Immature natural killer cell (primary cell): ENCODE results near the gene CADM2. TPM values are rescaled to one million over a fixed set of nuclear protein-coding genes. Genes with fewer than 3 reads are reported as not detected.

Experiments used
- DNase-seq, 3 donors: peaks; one replicate each; pipeline ENCODE4 v3.0.0; 2022; ENCODE audit warnings: mixed read lengths in 1 of 3
- H3K27ac Mint-ChIP-seq, 6 donors: one replicate each; pipeline ENCODE4 v1.8.0; 2020; ENCODE audit warnings: mixed read lengths in 6 of 6, mild to moderate bottlenecking in 5 of 6, inconsistent platforms in 4 of 6, moderate library complexity in 3 of 6
- H3K27me3 Mint-ChIP-seq, 3 donors: one replicate each; pipeline ENCODE4 v1.8.0; 2020 to 2021; ENCODE audit warnings: low read depth in 3 of 3, mild to moderate bottlenecking in 3 of 3, mixed read lengths in 3 of 3, moderate library complexity in 3 of 3, inconsistent platforms in 1 of 3
- H3K36me3 Mint-ChIP-seq, 3 donors: one replicate each; pipeline ENCODE4 v1.8.0; 2020; ENCODE audit warnings: mixed read lengths in 3 of 3, inconsistent platforms in 2 of 3, mild to moderate bottlenecking in 2 of 3
- H3K4me1 Mint-ChIP-seq, 2 donors: one replicate each; pipeline ENCODE4 v1.8.0; 2020; ENCODE audit warnings: inconsistent platforms in 2 of 2, mild to moderate bottlenecking in 2 of 2, mixed read lengths in 2 of 2, moderate library complexity in 1 of 2
- H3K4me3 Mint-ChIP-seq, 5 donors: one replicate each; pipeline ENCODE4 v1.8.0; 2020; ENCODE audit warnings: mild to moderate bottlenecking in 5 of 5, mixed read lengths in 5 of 5, inconsistent platforms in 3 of 5, moderate library complexity in 3 of 5
- H3K9me3 Mint-ChIP-seq, 6 donors: one replicate each; pipeline ENCODE4 v1.8.0; 2020; ENCODE audit warnings: mild to moderate bottlenecking in 6 of 6, mixed read lengths in 6 of 6, inconsistent platforms in 4 of 6, moderate library complexity in 3 of 6
- polyA plus RNA-seq, 3 donors: library from polyadenylated mRNA; unstranded; fragments of 300-500 nt; fragmentation: Illumina TruSeq; gene quantifications; one replicate each; pipeline ENCODE4 v1.2.3, GENCODE V29; 2021

Gene CADM2
- polyA plus RNA-seq, 3 donors from 2014 or later: 0.64 TPM; not detected in 2

DNA sequence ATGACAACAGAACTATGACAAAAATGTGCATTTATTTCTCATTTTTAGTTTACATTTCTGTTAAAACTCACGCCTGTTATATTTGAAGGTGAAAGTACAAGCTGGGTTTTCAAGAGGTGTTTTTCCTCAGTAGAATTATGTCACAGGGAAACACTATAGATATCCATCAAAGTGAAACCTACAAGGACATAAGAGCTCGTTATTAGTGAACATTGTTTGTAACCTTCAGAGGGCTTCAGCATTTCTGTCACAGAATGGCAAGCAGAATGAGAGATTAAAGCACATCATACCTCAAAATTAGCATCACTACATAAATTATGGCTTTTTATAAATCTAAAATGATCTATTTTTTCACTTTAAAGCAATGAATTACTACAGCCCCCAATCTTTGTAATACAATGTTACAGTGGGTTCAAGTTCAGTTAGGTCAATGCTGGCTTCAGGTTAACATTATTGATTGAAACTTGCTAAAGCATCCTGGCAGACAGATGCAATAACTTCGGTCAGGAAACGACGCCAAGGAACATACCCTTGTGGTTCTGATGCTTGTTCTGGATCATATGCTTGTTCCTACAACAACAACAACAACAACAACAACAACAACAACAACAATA, 405.6 kb downstream of the CADM2 start:
- no peak for DNase-seq
- H3K4me1 Mint-ChIP-seq: no peaks in the 10 kb centered on the region
- H3K4me3 Mint-ChIP-seq: no peak overlapping the region
- H3K27ac Mint-ChIP-seq: no peak overlapping the region
- H3K9me3 Mint-ChIP-seq: peaks cover 0 to 28% (median 9%) of the 10 kb centered on the region in 6 donors
- no peaks in the 10 kb centered on the region for H3K36me3 Mint-ChIP-seq
- H3K27me3 Mint-ChIP-seq: peaks cover 0 to 3% (median 2%) of the 10 kb centered on the region in 3 donors

DNA sequence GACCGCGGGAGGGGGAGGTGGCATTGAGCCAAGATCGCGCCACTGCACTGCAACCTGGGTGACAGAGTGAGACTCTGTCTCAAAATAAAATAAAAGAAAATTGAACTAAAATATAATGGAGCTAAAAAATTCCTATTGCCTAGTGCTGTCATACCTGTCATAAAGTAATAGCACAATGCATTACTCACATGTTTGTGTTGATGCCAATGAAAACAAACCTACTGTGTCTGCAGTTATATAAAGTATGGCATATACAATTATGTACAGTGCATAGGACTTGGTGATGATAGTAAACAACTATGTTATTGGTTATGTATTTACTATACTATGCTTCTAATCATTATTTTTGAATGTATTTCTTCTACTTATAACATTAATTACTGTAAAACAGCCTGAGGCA, 411.6 kb downstream of the CADM2 start:
- no peak for DNase-seq
- Mint-ChIP-seq H3K36me3 (peaks cover 0 to 3% (median 0%) of the 10 kb centered on the region in 3 donors), H3K4me3 (no peak overlapping the region), H3K27me3 (peaks cover 0 to 2% (median 0%) of the 10 kb centered on the region in 3 donors), H3K9me3 (peaks cover 0 to 37% (median 10%) of the 10 kb centered on the region in 6 donors), H3K4me1 (no peaks in the 10 kb centered on the region), H3K27ac (no peak overlapping the region)

DNA sequence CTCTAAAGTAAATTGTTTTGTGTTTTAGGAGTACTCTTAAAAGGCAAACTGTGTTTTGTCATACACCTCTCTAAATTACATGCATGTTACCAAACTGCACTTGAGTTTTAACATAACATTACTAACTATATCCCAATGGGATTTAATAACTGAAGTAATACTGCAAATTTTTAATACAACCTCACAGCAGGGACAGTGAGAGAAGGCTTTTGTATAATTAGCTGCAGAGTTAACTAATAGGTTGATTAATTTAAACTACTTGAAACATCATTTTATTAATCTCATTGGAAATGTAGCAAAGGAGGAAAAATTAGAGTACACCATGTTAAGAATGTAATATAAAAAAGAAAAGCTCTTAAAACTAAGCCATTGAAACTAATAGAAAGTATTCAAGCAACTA, 417.3 kb downstream of the CADM2 start:
- Mint-ChIP-seq H3K4me3 (no peak overlapping the region), H3K9me3 (peaks cover 0 to 39% (median 15%) of the 10 kb centered on the region in 6 donors), H3K36me3 (peaks cover 0 to 3% (median 0%) of the 10 kb centered on the region in 3 donors), H3K27ac (no peak overlapping the region), H3K4me1 (no peaks in the 10 kb centered on the region), H3K27me3 (no peaks in the 10 kb centered on the region)
- no peak for DNase-seq

DNA sequence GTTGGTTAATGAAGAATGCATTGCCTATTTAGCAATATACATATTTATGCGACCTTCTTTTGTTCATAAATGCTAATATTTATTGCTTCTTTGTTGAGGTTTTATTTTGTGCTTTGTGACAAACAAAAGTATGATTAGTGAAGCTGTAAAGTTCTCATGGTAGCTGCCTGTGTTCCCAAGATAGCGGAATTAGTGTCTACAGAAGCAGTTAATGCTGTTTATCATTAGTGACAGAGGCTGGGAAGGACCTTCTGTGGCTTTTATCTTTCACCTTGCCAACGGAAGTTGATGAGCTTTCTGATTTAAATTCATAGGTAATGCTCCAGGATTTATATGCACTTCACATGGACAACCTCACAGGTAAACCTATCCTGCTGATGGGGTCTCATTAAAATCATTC, 418.3 kb downstream of the CADM2 start:
- H3K27ac Mint-ChIP-seq: no peak overlapping the region
- no peaks in the 10 kb centered on the region for H3K4me1 Mint-ChIP-seq
- no peak overlapping the region for H3K4me3 Mint-ChIP-seq
- H3K36me3 Mint-ChIP-seq: peaks cover 0 to 3% (median 0%) of the 10 kb centered on the region in 3 donors
- no peaks in the 10 kb centered on the region for H3K27me3 Mint-ChIP-seq
- peaks cover 0 to 40% (median 15%) of the 10 kb centered on the region in 6 donors for H3K9me3 Mint-ChIP-seq
- DNase-seq: no peak

DNA sequence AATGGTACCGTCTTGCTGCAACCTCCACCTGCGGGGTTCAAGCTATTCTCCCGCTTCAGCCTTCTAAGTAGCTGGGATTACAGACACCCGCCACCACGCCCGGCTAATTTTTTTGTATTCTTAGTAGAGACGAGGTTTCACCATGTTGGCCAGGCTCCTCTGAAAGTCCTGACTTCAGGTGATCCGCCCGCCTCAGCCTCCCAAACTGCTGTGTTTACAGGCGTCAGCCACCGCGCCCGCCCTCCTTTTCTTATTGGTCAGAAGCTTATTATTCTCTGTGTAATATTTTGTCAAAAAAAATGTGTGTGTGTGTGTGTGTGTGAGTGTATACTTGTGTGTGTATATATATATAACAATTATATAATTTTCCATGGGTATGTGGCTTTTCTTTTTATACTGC, 425.6 kb downstream of the CADM2 start:
- Mint-ChIP-seq H3K4me3 (no peak overlapping the region), H3K27me3 (no peaks in the 10 kb centered on the region), H3K27ac (no peak overlapping the region), H3K36me3 (no peaks in the 10 kb centered on the region), H3K9me3 (peaks cover 0 to 22% (median 6%) of the 10 kb centered on the region in 6 donors), H3K4me1 (no peaks in the 10 kb centered on the region)
- DNase-seq: no peak

DNA sequence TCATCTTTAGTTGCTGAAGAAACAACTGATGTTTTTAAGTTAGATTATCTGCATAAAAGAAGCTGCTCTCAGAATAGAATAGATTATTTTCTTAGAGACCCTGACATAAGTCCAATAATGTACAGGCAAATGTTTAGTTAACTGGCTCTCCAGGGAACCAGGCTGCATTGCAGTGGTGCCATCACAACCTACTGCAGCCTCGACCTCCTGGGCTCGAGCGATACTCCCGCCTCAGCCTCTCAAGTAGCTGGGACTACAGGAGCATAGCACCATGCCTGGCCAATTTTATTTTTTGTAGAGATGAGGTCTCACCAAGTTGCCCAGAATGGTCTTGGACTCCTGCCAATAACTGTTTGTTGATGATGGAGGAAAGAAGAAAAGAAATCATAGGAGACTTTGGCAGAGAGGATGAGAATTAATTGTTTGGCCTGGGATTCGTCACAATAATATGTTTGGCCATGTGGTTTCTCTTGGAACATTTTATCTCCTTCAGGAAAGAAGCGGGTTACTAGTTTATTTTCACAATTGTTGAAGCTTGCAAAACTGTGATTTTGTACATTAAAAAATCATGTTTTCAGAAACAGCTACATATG, 429.2 kb downstream of the CADM2 start:
- Mint-ChIP-seq H3K9me3 (peaks cover 9 to 37% (median 16%) of the 10 kb centered on the region in 6 donors), H3K27ac (no peak overlapping the region), H3K36me3 (no peaks in the 10 kb centered on the region), H3K4me3 (no peak overlapping the region), H3K27me3 (peaks cover 0 to 2% (median 0%) of the 10 kb centered on the region in 3 donors), H3K4me1 (no peaks in the 10 kb centered on the region)
- no peak for DNase-seq

DNA sequence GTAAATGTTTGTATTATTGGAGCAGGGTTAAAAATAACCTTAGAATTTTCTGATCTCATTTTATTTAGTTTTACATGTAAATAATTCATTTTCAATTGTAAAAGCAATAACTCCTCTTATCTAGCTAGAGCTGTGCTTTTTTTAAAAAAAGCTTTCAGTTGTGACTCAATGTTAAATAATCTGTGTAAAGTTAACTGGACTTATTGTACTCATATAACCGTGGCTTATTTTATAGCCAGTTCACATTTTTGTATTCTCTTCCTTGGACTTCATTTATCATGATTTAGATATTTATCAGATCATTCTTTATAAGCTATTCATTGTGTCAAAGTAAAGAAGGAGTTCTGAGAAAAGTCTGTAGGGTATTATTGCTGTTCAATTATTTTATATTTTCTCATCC, 435.6 kb downstream of the CADM2 start:
- no peak overlapping the region for H3K27ac Mint-ChIP-seq

DNA sequence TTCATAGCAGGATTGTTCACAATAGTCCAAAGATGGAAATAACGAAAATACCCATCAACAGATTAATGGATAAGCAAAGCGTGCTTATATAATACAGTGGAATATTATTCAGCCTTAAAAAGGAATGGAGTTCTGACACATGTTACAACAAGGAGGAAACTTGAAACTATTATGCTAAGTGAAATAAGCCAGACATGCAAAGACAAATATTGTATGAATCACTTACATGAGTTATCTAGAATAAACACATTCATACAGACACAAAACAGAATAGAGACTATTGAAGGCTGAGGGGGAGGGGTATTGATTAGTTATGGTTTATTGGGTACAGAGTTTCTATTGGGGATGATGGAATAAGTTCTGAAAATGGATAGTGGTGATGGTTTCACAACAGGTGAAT, 438.6 kb downstream of the CADM2 start:
- no peak for DNase-seq
- H3K27ac Mint-ChIP-seq: no peak overlapping the region
- H3K36me3 Mint-ChIP-seq: no peaks in the 10 kb centered on the region
- peaks cover 0 to 3% (median 2%) of the 10 kb centered on the region in 3 donors for H3K27me3 Mint-ChIP-seq
- H3K9me3 Mint-ChIP-seq: peaks cover 9 to 36% (median 16%) of the 10 kb centered on the region in 6 donors
- no peaks in the 10 kb centered on the region for H3K4me1 Mint-ChIP-seq
- no peak overlapping the region for H3K4me3 Mint-ChIP-seq

More for the DNA sequence above, 435.6 kb downstream of the CADM2 start:
- no peak overlapping the region for H3K4me3 Mint-ChIP-seq
- no peak for DNase-seq
- H3K27me3 Mint-ChIP-seq: peaks cover 0 to 5% (median 3%) of the 10 kb centered on the region in 3 donors
- no peaks in the 10 kb centered on the region for H3K4me1 Mint-ChIP-seq
- no peaks in the 10 kb centered on the region for H3K36me3 Mint-ChIP-seq
- H3K9me3 Mint-ChIP-seq: peaks cover 17 to 37% (median 23%) of the 10 kb centered on the region in 6 donors

DNA sequence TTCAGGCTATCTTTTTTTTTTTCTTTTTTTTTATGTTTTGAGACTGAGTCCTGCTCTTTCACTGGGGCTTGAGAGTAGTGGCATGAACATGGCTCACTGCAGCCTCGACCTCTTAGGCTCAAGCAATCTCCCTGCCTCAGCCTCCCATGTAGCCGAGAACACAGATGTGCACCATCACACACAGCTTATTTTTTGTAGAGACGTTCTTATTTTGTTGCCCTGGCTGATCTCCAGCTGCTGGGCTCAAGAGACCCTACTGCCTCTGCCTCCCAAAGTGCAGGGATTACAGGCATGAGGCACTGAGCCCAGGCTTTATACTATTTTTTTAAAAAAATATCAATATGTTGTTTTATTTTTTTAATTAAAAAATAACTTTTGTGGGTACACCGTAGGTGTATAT, 467.3 kb downstream of the CADM2 start:
- Mint-ChIP-seq H3K4me3 (no peak overlapping the region), H3K4me1 (no peaks in the 10 kb centered on the region), H3K9me3 (peaks cover 1 to 33% (median 18%) of the 10 kb centered on the region in 6 donors), H3K27ac (no peak overlapping the region), H3K36me3 (no peaks in the 10 kb centered on the region), H3K27me3 (no peaks in the 10 kb centered on the region)
- no peak for DNase-seq

DNA sequence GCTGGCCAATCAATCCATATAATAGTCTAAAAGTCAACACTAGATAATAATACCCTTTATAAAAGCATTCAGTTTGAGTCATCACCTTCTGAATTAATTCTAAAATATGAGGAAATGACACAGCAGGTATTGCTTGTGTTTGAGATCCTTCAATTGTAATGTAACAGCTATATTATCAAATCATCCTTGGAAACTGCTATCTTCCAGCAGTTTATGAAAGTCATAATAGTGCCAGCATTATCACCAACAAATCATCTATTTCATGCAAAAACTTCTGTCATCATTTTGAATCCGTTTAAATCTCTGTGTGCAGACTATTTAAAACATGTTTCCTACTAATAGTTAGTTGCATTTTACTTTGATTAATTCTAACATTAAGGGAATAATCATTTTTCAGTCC, 468.7 kb downstream of the CADM2 start:
- no peak for DNase-seq
- H3K4me1 Mint-ChIP-seq: no peaks in the 10 kb centered on the region
- H3K9me3 Mint-ChIP-seq: peaks cover 0 to 38% (median 17%) of the 10 kb centered on the region in 6 donors
- no peak overlapping the region for H3K27ac Mint-ChIP-seq
- peaks cover 0 to 2% (median 0%) of the 10 kb centered on the region in 3 donors for H3K27me3 Mint-ChIP-seq
- H3K4me3 Mint-ChIP-seq: no peak overlapping the region
- no peaks in the 10 kb centered on the region for H3K36me3 Mint-ChIP-seq

DNA sequence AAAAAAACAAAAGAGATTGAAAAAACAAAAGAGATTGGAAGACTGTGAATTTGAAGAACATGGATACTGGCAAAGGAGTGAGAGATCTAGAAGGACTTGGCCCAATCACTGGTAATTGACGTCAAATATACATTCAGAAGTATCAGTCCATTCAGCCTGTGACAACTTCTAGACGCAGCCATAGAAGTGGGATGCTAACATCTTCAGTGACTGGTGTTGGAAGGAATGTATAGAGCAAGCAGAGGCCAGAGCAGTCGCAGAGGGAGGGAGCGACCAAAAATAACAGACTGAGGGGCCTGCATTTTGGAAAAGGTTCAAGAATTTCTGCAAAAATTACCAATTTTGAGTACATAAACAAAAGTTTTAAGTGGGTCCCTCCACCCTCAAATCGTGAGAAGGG, 473.3 kb downstream of the CADM2 start:
- H3K27ac Mint-ChIP-seq: no peak overlapping the region
- no peak overlapping the region for H3K4me3 Mint-ChIP-seq
- no peak for DNase-seq
- peaks cover 0 to 4% (median 0%) of the 10 kb centered on the region in 3 donors for H3K36me3 Mint-ChIP-seq
- no peaks in the 10 kb centered on the region for H3K4me1 Mint-ChIP-seq
- H3K27me3 Mint-ChIP-seq: peaks cover 0 to 2% (median 0%) of the 10 kb centered on the region in 3 donors
- H3K9me3 Mint-ChIP-seq: peaks cover 10 to 37% (median 16%) of the 10 kb centered on the region in 6 donors

DNA sequence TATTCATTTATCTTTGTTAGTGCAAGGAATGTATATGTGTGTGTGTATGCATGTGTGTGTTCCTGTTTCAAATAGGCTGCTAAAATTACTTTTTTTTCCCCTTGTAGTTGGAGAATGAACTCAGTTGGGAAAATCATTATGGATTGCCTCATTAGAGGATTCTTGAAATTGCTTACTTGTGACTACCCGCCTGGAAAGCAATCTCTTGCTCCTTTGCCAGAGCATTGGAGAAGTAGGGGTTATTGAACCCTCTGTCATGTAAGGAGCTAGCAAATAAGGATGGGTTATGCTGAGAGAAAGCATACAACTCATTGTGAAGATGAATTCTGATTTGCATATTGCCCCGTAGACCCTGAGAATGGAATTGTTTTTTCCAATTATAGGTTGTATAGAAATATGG, 474.5 kb downstream of the CADM2 start:
- no peak for DNase-seq
- H3K9me3 Mint-ChIP-seq: peaks cover 10 to 35% (median 15%) of the 10 kb centered on the region in 6 donors
- peaks cover 0 to 4% (median 0%) of the 10 kb centered on the region in 3 donors for H3K36me3 Mint-ChIP-seq
- no peak overlapping the region for H3K4me3 Mint-ChIP-seq
- H3K4me1 Mint-ChIP-seq: no peaks in the 10 kb centered on the region
- H3K27ac Mint-ChIP-seq: no peak overlapping the region
- peaks cover 0 to 2% (median 0%) of the 10 kb centered on the region in 3 donors for H3K27me3 Mint-ChIP-seq

DNA sequence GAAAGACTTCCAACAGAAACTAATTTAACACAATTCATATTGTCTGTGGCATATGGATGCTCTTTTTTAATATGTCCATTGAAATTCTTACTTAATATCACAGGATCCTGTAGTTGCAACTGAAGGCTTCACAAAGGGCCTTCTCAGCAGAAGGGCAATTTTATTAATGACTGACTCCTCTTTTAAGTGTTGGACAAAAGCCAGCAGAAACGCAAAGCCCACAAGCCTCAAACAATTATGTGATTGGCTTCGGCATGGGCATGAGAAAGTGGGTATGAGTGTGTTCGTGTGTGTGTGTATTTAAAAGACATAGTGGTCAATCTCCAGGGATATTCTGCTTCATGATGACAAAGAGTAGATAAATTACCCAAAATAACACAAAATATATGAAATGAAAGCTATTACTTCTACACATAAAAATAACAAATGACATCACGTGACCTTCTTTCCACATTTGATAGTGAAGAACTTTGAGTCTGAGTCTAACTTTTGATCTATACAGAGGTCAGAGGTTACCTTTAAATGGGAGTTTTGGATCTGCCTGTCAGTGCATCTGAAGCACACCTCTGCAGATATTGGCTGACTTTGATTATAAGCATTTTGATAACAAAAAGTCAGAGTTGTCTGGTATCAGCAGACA, 496.9 kb downstream of the CADM2 start:
- Mint-ChIP-seq H3K36me3 (no peaks in the 10 kb centered on the region), H3K27me3 (no peaks in the 10 kb centered on the region), H3K4me3 (no peak overlapping the region), H3K27ac (no peak overlapping the region), H3K4me1 (no peaks in the 10 kb centered on the region), H3K9me3 (peaks cover 3 to 30% (median 13%) of the 10 kb centered on the region in 6 donors)
- no peak for DNase-seq

DNA sequence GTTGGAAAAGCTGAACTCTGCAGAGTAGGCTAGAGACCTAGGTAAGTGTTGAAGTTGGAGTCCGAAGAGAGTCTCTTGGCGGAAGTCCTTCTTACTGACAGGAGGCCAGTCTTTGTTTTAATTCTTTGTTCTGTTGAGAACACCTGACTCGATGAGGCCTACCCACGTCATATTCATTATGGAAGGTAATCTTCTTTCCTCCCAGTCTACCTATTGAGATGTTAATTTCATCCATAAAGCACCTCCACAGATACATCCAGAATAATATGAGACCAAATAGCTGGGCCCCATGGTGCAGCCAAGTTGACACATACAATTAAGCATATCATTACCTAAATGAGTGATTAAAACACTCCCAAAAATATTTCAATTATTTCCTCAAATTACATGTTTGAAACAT, 515.5 kb downstream of the CADM2 start:
- H3K36me3 Mint-ChIP-seq: no peaks in the 10 kb centered on the region
- no peak for DNase-seq
- H3K4me3 Mint-ChIP-seq: no peak overlapping the region
- H3K4me1 Mint-ChIP-seq: no peaks in the 10 kb centered on the region
- H3K9me3 Mint-ChIP-seq: peaks cover 5 to 34% (median 15%) of the 10 kb centered on the region in 6 donors
- H3K27ac Mint-ChIP-seq: no peak overlapping the region
- H3K27me3 Mint-ChIP-seq: no peaks in the 10 kb centered on the region
